RWPE1 (cell line): ENCODE data around the gene AKAP12.
"Not testable (repeated sequence)": the region's sequence is repeated elsewhere in the genome, so short reads cannot be mapped to it uniquely, and the experiment has no call there.

ENCODE experiments used
- CTCF ChIA-PET: fragments of 350-600 bp; sonication (Branson Sonifier 250); formaldehyde crosslinking; extraction: SDS; loops from one replicate; lab custom pipeline; 2021; lab: Yijun Ruan, JAX
- POLR2A ChIA-PET: fragments of 400-600 bp; formaldehyde crosslinking; extraction: SDS; loops from one replicate; lab custom pipeline; 2020; ENCODE audit warnings: antibody characterized with exemption; ENCODE audit not compliant: low non-redundant PET; lab: Yijun Ruan, JAX
- DNase-seq: peaks from one replicate; pipeline ENCODE4 v3.0.0; 2012; ENCODE audit warnings: low spot score
- H3K27ac ChIP-seq: fragments of 450-650 bp; 2 replicates; pipeline ENCODE4 v1.5.1; 2017
- TF ChIP-seq, protein P1 (sequence below): fragments of 450-650 bp; conservative IDR thresholded peaks from 2 replicates; pipeline ENCODE4 v1.5.1; 2017; ENCODE audit warnings: low read depth, mild to moderate bottlenecking

Gene AKAP12

GRCh38 chr6:151350442-151351145 lies 110.8 kb downstream of the AKAP12 start:
- TF ChIP-seq, protein P1, sequence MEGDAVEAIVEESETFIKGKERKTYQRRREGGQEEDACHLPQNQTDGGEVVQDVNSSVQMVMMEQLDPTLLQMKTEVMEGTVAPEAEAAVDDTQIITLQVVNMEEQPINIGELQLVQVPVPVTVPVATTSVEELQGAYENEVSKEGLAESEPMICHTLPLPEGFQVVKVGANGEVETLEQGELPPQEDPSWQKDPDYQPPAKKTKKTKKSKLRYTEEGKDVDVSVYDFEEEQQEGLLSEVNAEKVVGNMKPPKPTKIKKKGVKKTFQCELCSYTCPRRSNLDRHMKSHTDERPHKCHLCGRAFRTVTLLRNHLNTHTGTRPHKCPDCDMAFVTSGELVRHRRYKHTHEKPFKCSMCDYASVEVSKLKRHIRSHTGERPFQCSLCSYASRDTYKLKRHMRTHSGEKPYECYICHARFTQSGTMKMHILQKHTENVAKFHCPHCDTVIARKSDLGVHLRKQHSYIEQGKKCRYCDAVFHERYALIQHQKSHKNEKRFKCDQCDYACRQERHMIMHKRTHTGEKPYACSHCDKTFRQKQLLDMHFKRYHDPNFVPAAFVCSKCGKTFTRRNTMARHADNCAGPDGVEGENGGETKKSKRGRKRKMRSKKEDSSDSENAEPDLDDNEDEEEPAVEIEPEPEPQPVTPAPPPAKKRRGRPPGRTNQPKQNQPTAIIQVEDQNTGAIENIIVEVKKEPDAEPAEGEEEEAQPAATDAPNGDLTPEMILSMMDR = no peak
- H3K27ac ChIP-seq = no peak overlapping the region
- ChIA-PET CTCF (interaction anchor here (0.6 to 1.1 kb wide), 3 partner anchors 15 to 333 kb away, joined by 3 read pairs; no protein-coding TSS in a partner anchor), POLR2A (no interaction called here)
- DNase-seq = no peak

DNA sequence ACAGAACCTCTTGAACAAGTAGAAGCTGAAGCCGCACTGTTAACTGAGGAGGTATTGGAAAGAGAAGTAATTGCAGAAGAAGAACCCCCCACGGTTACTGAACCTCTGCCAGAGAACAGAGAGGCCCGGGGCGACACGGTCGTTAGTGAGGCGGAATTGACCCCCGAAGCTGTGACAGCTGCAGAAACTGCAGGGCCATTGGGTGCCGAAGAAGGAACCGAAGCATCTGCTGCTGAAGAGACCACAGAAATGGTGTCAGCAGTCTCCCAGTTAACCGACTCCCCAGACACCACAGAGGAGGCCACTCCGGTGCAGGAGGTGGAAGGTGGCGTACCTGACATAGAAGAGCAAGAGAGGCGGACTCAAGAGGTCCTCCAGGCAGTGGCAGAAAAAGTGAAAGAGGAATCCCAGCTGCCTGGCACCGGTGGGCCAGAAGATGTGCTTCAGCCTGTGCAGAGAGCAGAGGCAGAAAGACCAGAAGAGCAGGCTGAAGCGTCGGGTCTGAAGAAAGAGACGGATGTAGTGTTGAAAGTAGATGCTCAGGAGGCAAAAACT lies 111.5 kb downstream of the AKAP12 start:
- no peak overlapping the region for H3K27ac ChIP-seq
- DNase-seq = no peak
- POLR2A ChIA-PET = no interaction called here
- TF ChIP-seq, protein P1 = no peak
- CTCF ChIA-PET = interaction anchor here (0.7 to 1.1 kb wide), 2 partner anchors 16 to 500 kb away, joined by 3 to 4 read pairs; no protein-coding TSS in a partner anchor

DNA sequence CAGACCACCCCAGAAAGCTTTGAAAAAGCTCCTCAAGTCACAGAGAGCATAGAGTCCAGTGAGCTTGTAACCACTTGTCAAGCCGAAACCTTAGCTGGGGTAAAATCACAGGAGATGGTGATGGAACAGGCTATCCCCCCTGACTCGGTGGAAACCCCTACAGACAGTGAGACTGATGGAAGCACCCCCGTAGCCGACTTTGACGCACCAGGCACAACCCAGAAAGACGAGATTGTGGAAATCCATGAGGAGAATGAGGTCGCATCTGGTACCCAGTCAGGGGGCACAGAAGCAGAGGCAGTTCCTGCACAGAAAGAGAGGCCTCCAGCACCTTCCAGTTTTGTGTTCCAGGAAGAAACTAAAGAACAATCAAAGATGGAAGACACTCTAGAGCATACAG lies 112.0 kb downstream of the AKAP12 start:
- TF ChIP-seq, protein P1 = no peak
- ChIA-PET CTCF (interaction anchor here (0.7 kb wide), 1 partner anchor 500 kb away, joined by 4 read pairs; no protein-coding TSS in a partner anchor), POLR2A (no interaction called here)
- H3K27ac ChIP-seq = no peak overlapping the region
- DNase-seq = no peak

DNA sequence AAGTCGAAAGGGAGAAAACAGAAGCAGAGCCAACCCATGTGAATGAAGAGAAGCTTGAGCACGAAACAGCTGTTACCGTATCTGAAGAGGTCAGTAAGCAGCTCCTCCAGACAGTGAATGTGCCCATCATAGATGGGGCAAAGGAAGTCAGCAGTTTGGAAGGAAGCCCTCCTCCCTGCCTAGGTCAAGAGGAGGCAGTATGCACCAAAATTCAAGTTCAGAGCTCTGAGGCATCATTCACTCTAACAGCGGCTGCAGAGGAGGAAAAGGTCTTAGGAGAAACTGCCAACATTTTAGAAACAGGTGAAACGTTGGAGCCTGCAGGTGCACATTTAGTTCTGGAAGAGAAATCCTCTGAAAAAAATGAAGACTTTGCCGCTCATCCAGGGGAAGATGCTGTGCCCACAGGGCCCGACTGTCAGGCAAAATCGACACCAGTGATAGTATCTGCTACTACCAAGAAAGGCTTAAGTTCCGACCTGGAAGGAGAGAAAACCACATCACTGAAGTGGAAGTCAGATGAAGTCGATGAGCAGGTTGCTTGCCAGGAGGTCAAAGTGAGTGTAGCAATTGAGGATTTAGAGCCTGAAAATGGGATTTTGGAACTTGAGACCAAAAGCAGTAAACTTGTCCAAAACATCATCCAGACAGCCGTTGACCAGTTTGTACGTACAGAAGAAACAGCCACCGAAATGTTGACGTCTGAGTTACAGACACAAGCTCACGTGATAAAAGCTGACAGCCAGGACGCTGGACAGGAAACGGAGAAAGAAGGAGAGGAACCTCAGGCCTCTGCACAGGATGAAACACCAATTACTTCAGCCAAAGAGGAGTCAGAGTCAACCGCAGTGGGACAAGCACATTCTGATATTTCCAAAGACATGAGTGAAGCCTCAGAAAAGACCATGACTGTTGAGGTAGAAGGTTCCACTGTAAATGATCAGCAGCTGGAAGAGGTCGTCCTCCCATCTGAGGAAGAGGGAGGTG lies 112.9 kb downstream of the AKAP12 start:
- no peak overlapping the region for H3K27ac ChIP-seq
- ChIA-PET POLR2A (no interaction called here), CTCF (no interaction called here)
- no peak for DNase-seq
- TF ChIP-seq, protein P1 = no peak

- CTCF ChIA-PET = no interaction called here
- TF ChIP-seq, protein P1 = no peak
- DNase-seq = no peak
- H3K27ac ChIP-seq = no peak overlapping the region
- POLR2A ChIA-PET = no interaction called here
Observed at GRCh38 chr6:151353795-151354194, 114.0 kb downstream of the AKAP12 start.

GRCh38 chr6:151356983-151357382 lies 117.2 kb downstream of the AKAP12 start:
- DNase-seq, H3K27ac ChIP-seq, POLR2A ChIA-PET: not testable (repeated sequence)
- CTCF ChIA-PET = interaction anchor here (0.6 kb wide), 1 partner anchor 879 kb away, joined by 4 read pairs; no protein-coding TSS in a partner anchor
